HCT116 (cell line): ENCODE data around the gene TECPR1.

Source experiments
- CEBPB ChIP-seq: IDR thresholded peaks from 2 replicates; pipeline ENCODE4 v1.6.1; 2012; ENCODE audit warnings: low read depth
- EGR1 ChIP-seq: IDR thresholded peaks from 2 replicates; pipeline ENCODE4 v1.6.1; 2012; ENCODE audit warnings: low read depth
- EZH2 ChIP-seq: fragments of 200-600 bp; sonication (generic); IDR thresholded peaks from 2 replicates; pipeline ENCODE4 v1.6.1; 2017; ENCODE audit warnings: antibody characterized with exemption, mixed run types
- EZH2phosphoT487 ChIP-seq: fragments of 200-600 bp; IDR thresholded peaks from 2 replicates; pipeline ENCODE4 v1.6.1; 2018; ENCODE audit warnings: antibody characterized with exemption, borderline replicate concordance
- JUND ChIP-seq: IDR thresholded peaks from 2 replicates; pipeline ENCODE4 v1.6.1; 2012
- POLR2A ChIP-seq: IDR thresholded peaks from 2 replicates; pipeline ENCODE4 v1.7.0; 2011; ENCODE audit warnings: borderline replicate concordance; ENCODE audit not compliant: insufficient read depth, insufficient read length; ENCODE audit errors: extremely low read depth
- POLR2AphosphoS5 ChIP-seq: IDR thresholded peaks from 2 replicates; pipeline ENCODE4 v1.6.1; 2011; ENCODE audit warnings: mild to moderate bottlenecking, low read depth, low read length, moderate library complexity
- ZBTB33 ChIP-seq: IDR thresholded peaks from 2 replicates; pipeline ENCODE4 v1.6.1; 2011; ENCODE audit warnings: mild to moderate bottlenecking, low read length, moderate library complexity; ENCODE audit not compliant: insufficient replicate concordance; ENCODE audit errors: extremely low read depth
- ZFX ChIP-seq: fragments of 450-650 bp; IDR thresholded peaks from 2 replicates; pipeline ENCODE4 v1.6.1; 2017
- ZNF274 ChIP-seq: fragments of 200-500 bp; sonication (Bioruptor generic); IDR thresholded peaks from 2 replicates; pipeline ENCODE4 v1.6.1; 2014; ENCODE audit warnings: mild to moderate bottlenecking, low read depth, low read length, inconsistent platforms
- TF ChIP-seq, protein P1 (sequence below), 3 experiments: fragments of 200-600 bp in 1 of 3; sonication (generic) in 1 of 3; IDR thresholded peaks in 2 of 3; conservative IDR thresholded peaks in 1 of 3; 2 replicates each; pipeline ENCODE4 v1.5.1; 2012 to 2017; ENCODE audit warnings: low read depth in 2 of 3, low read length in 2 of 3, antibody characterized with exemption in 1 of 3, borderline replicate concordance in 1 of 3, control low read depth in 1 of 3, mild to moderate bottlenecking in 1 of 3, mixed read lengths in 1 of 3, mixed run types in 1 of 3, moderate library complexity in 1 of 3; ENCODE audit not compliant: insufficient read depth in 1 of 3
- TF ChIP-seq, protein P2 (sequence below): IDR thresholded peaks from 2 replicates; pipeline ENCODE4 v1.6.1; 2012
- TF ChIP-seq, protein P3 (sequence below): IDR thresholded peaks from 2 replicates; pipeline ENCODE4 v1.6.1; 2012; ENCODE audit warnings: low read depth
- TF ChIP-seq, protein P4 (sequence below): IDR thresholded peaks from 2 replicates; pipeline ENCODE4 v1.6.1; 2012

DNA sequence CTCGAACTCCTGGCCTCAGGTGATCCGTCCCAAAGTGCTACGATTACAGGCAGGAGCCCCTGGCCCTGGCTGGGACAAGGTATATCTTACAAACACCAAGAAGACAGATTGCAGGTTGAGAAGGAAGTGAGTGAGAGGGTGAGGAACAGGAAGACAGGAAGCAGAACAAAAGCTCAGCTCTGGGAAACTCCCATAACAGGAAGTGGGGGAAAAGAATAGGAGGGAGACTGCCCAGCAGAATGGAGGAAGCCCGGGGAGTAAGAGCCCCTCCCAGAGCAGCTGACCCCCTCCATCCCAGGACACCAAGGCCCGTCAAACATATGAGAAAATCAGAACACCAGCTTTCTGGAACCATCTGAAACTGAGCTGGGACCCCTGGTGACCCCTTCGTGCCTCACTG is 2.9 kb downstream of the TECPR1 start:
- TF ChIP-seq POLR2A (no peak), ZNF274 (no peak), ZBTB33 (no peak), POLR2AphosphoS5 (no peak), JUND (no peak), CEBPB (no peak), EGR1 (no peak), ZFX (no peak), EZH2phosphoT487 (no peak), EZH2 (no peak)
- TF ChIP-seq, protein P1, sequence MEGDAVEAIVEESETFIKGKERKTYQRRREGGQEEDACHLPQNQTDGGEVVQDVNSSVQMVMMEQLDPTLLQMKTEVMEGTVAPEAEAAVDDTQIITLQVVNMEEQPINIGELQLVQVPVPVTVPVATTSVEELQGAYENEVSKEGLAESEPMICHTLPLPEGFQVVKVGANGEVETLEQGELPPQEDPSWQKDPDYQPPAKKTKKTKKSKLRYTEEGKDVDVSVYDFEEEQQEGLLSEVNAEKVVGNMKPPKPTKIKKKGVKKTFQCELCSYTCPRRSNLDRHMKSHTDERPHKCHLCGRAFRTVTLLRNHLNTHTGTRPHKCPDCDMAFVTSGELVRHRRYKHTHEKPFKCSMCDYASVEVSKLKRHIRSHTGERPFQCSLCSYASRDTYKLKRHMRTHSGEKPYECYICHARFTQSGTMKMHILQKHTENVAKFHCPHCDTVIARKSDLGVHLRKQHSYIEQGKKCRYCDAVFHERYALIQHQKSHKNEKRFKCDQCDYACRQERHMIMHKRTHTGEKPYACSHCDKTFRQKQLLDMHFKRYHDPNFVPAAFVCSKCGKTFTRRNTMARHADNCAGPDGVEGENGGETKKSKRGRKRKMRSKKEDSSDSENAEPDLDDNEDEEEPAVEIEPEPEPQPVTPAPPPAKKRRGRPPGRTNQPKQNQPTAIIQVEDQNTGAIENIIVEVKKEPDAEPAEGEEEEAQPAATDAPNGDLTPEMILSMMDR (IDR thresholded peaks at IDR 0.05 in 2 of 3, conservative IDR thresholded peaks at IDR 0.05 in 1 of 3; ENCODE audit: borderline replicate concordance in 1 of 3, insufficient read depth in 1 of 3, low read depth in 2 of 3, low read length in 2 of 3) = no peak
- TF ChIP-seq, protein P2, sequence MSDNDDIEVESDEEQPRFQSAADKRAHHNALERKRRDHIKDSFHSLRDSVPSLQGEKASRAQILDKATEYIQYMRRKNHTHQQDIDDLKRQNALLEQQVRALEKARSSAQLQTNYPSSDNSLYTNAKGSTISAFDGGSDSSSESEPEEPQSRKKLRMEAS = no peak
- TF ChIP-seq, protein P3, sequence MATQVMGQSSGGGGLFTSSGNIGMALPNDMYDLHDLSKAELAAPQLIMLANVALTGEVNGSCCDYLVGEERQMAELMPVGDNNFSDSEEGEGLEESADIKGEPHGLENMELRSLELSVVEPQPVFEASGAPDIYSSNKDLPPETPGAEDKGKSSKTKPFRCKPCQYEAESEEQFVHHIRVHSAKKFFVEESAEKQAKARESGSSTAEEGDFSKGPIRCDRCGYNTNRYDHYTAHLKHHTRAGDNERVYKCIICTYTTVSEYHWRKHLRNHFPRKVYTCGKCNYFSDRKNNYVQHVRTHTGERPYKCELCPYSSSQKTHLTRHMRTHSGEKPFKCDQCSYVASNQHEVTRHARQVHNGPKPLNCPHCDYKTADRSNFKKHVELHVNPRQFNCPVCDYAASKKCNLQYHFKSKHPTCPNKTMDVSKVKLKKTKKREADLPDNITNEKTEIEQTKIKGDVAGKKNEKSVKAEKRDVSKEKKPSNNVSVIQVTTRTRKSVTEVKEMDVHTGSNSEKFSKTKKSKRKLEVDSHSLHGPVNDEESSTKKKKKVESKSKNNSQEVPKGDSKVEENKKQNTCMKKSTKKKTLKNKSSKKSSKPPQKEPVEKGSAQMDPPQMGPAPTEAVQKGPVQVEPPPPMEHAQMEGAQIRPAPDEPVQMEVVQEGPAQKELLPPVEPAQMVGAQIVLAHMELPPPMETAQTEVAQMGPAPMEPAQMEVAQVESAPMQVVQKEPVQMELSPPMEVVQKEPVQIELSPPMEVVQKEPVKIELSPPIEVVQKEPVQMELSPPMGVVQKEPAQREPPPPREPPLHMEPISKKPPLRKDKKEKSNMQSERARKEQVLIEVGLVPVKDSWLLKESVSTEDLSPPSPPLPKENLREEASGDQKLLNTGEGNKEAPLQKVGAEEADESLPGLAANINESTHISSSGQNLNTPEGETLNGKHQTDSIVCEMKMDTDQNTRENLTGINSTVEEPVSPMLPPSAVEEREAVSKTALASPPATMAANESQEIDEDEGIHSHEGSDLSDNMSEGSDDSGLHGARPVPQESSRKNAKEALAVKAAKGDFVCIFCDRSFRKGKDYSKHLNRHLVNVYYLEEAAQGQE = no peak
- TF ChIP-seq, protein P4, sequence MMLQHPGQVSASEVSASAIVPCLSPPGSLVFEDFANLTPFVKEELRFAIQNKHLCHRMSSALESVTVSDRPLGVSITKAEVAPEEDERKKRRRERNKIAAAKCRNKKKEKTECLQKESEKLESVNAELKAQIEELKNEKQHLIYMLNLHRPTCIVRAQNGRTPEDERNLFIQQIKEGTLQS = no peak
